ENCODE data around the gene MACF1. TPM values are rescaled to one million over a fixed set of nuclear protein-coding genes. Genes with fewer than 3 reads are reported as not detected.

MACF1 gene
- total and polyA plus RNA-seq, 2 donors (not counting 1 experiment from before 2014, with no cell fraction given), result 64.1 to 159 TPM

DNA sequence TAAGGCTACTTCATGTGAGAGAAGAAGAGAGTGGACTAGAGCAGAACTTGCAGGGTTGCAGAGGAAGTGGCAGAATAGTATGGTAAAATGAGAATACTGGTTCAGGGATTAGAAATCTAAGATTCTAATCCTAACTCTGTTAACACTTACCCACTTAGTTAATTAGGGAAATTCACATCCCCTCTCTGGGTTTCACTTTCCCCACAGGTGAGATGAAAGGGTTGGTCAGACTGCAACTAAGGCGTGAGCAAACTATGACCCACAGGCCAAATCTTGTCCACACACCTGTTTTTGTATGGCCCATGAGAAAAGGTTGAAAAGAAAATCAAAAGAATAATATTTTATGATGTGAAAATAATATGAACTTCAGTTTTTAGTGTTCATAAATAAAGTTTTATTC is 117.5 kb downstream of the MACF1 start:
- no peaks in the 10 kb centered on the region for H4K20me1 ChIP-seq (ENCODE audit: control insufficient read depth, insufficient read depth, low read length, poor library complexity, severe bottlenecking)
- no peaks in the 10 kb centered on the region for H3K79me2 ChIP-seq (ENCODE audit: control insufficient read depth, insufficient read depth, low read length)
- H3K27ac ChIP-seq (ENCODE audit: low read length in 2 of 2), result no peak overlapping the region
- no peaks in the 10 kb centered on the region for H3K4me1 ChIP-seq (ENCODE audit: control insufficient read depth in 2 of 2, insufficient read depth in 2 of 2, low read length in 2 of 2)
- no peak for DNase-seq
- no peaks in the 10 kb centered on the region for H3K27me3 Mint-ChIP-seq
- no peak overlapping the region for H3K4me3 ChIP-seq (ENCODE audit: control extremely low read depth in 1 of 5, extremely low read depth in 1 of 5, insufficient read depth in 1 of 5, low read depth in 2 of 5, low read length in 4 of 5)
- no peak overlapping the region for H3K4me3 Mint-ChIP-seq
- intact Hi-C loops (cut with micrococcal nuclease), result loop anchor here (10.0 kb wide), 1 partner anchor 113 kb away; no protein-coding TSS in a partner anchor
- H3K27ac Mint-ChIP-seq, result no peak overlapping the region
- H3K36me3 ChIP-seq (replicated peaks in 1 of 2; ENCODE audit: control extremely low read depth in 1 of 2, control insufficient read depth in 1 of 2, extremely low read depth in 1 of 2, insufficient read depth in 2 of 2, low read length in 1 of 2), result peaks cover 51 to 91% of the 10 kb centered on the region in 2 experiments
- ChIA-PET CTCF (no interaction called here), POLR2A (no interaction called here)
- H3K9me3 Mint-ChIP-seq (ENCODE audit: insufficient read depth), result no peaks in the 10 kb centered on the region
- H3K4me2 ChIP-seq (replicated peaks; ENCODE audit: low read depth, low read length, poor library complexity, severe bottlenecking), result no peak overlapping the region
- no peak overlapping the region for H2AFZ ChIP-seq (ENCODE audit: insufficient read depth, low read depth, low read length, poor library complexity, severe bottlenecking)
- H3K9me3 ChIP-seq (ENCODE audit: control extremely low read depth in 1 of 3, control insufficient read depth in 2 of 3, insufficient read depth in 1 of 3, low read length in 2 of 3), result no peaks in the 10 kb centered on the region
- TF ChIP-seq, protein P1, sequence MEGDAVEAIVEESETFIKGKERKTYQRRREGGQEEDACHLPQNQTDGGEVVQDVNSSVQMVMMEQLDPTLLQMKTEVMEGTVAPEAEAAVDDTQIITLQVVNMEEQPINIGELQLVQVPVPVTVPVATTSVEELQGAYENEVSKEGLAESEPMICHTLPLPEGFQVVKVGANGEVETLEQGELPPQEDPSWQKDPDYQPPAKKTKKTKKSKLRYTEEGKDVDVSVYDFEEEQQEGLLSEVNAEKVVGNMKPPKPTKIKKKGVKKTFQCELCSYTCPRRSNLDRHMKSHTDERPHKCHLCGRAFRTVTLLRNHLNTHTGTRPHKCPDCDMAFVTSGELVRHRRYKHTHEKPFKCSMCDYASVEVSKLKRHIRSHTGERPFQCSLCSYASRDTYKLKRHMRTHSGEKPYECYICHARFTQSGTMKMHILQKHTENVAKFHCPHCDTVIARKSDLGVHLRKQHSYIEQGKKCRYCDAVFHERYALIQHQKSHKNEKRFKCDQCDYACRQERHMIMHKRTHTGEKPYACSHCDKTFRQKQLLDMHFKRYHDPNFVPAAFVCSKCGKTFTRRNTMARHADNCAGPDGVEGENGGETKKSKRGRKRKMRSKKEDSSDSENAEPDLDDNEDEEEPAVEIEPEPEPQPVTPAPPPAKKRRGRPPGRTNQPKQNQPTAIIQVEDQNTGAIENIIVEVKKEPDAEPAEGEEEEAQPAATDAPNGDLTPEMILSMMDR (IDR thresholded peaks at IDR 0.05), result no peak
- TF ChIP-seq EZH2 (IDR thresholded peaks at IDR 0.05; ENCODE audit: borderline replicate concordance, insufficient read depth, low read depth, low read length, poor library complexity, severe bottlenecking), result no peak
- no peak overlapping the region for H3K9ac ChIP-seq (ENCODE audit: low read length)
- ATAC-seq (ENCODE audit: low read depth), result no peak
- no CpG with 5 or more reads among the region's 1 CpG for WGBS (ENCODE audit: insufficient coverage)
- H3K27me3 ChIP-seq (replicated peaks in 1 of 4; ENCODE audit: control extremely low read depth in 1 of 4, control insufficient read depth in 3 of 4, insufficient read depth in 4 of 4, low read length in 3 of 4), result no peaks in the 10 kb centered on the region
- H3K4me1 Mint-ChIP-seq, result no peaks in the 10 kb centered on the region

DNA sequence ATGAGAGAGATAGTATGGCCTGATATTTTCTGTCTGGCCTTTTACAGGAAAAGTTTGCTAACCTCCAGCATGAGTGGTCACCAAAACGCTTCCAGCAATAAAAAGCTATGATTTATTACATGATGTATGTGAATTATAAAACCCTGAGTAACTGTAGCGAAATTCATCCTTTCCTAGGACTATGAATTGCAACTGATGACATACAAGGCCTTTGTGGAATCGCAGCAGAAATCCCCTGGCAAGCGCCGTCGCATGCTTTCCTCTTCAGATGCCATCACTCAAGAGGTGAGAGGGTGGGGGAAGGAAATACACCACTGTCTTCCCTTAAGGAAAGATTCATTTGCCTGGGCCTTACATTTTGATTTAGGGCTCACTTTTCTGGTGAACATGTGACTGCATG is 117.9 kb downstream of the MACF1 start:
- H3K9me3 Mint-ChIP-seq (ENCODE audit: insufficient read depth), result no peaks in the 10 kb centered on the region
- H3K79me2 ChIP-seq (ENCODE audit: control insufficient read depth, insufficient read depth, low read length), result no peaks in the 10 kb centered on the region
- TF ChIP-seq, protein P1 (IDR thresholded peaks at IDR 0.05), result no peak
- no peak for TF ChIP-seq EZH2 (IDR thresholded peaks at IDR 0.05; ENCODE audit: borderline replicate concordance, insufficient read depth, low read depth, low read length, poor library complexity, severe bottlenecking)
- H3K4me2 ChIP-seq (replicated peaks; ENCODE audit: low read depth, low read length, poor library complexity, severe bottlenecking), result no peak overlapping the region
- no peaks in the 10 kb centered on the region for H3K27me3 Mint-ChIP-seq
- H3K9ac ChIP-seq (ENCODE audit: low read length), result no peak overlapping the region
- H3K4me1 Mint-ChIP-seq, result no peaks in the 10 kb centered on the region
- no peaks in the 10 kb centered on the region for H4K20me1 ChIP-seq (ENCODE audit: control insufficient read depth, insufficient read depth, low read length, poor library complexity, severe bottlenecking)
- H3K27me3 ChIP-seq (replicated peaks in 1 of 4; ENCODE audit: control extremely low read depth in 1 of 4, control insufficient read depth in 3 of 4, insufficient read depth in 4 of 4, low read length in 3 of 4), result no peaks in the 10 kb centered on the region
- no peaks in the 10 kb centered on the region for H3K9me3 ChIP-seq (ENCODE audit: control extremely low read depth in 1 of 3, control insufficient read depth in 2 of 3, insufficient read depth in 1 of 3, low read length in 2 of 3)
- H2AFZ ChIP-seq (ENCODE audit: insufficient read depth, low read depth, low read length, poor library complexity, severe bottlenecking), result no peak overlapping the region
- H3K27ac Mint-ChIP-seq, result no peak overlapping the region
- H3K27ac ChIP-seq (ENCODE audit: low read length in 2 of 2), result no peak overlapping the region
- POLR2A ChIA-PET, result no interaction called here
- intact Hi-C loops (cut with micrococcal nuclease), result loop anchor here (10.0 kb wide), 1 partner anchor 112 kb away; no protein-coding TSS in a partner anchor
- no peak for DNase-seq
- no peaks in the 10 kb centered on the region for H3K4me1 ChIP-seq (ENCODE audit: control insufficient read depth in 2 of 2, insufficient read depth in 2 of 2, low read length in 2 of 2)
- no peak overlapping the region for H3K4me3 Mint-ChIP-seq
- peaks cover 50 to 91% of the 10 kb centered on the region in 2 experiments for H3K36me3 ChIP-seq (replicated peaks in 1 of 2; ENCODE audit: control extremely low read depth in 1 of 2, control insufficient read depth in 1 of 2, extremely low read depth in 1 of 2, insufficient read depth in 2 of 2, low read length in 1 of 2)
- ATAC-seq (ENCODE audit: low read depth), result no peak
- no peak overlapping the region for H3K4me3 ChIP-seq (ENCODE audit: control extremely low read depth in 1 of 5, extremely low read depth in 1 of 5, insufficient read depth in 1 of 5, low read depth in 2 of 5, low read length in 4 of 5)
- CTCF ChIA-PET, result no interaction called here
- WGBS (ENCODE audit: insufficient coverage), result no CpG with 5 or more reads among the region's 6 CpGs
